A673 (cell line): ENCODE data around the gene TRPC4AP.

Experiments
- CTCF ChIP-seq: fragments of 300-800, 200-600 bp; sonication (generic); conservative IDR thresholded peaks from 2 replicates; pipeline ENCODE4 v1.5.1; 2017; ENCODE audit warnings: low read depth, mild to moderate bottlenecking, antibody characterized with exemption, low read length, moderate library complexity, mixed read lengths
- EZH2 ChIP-seq: fragments of 200-600 bp; sonication (generic); IDR thresholded peaks from 2 replicates; pipeline ENCODE4 v1.6.1; 2017; ENCODE audit warnings: borderline replicate concordance, low read depth, mild to moderate bottlenecking, mixed read lengths, antibody characterized with exemption, low read length; ENCODE audit not compliant: poor library complexity, severe bottlenecking

GRCh38 chr20:34989118-34989517 lies 103.5 kb downstream of the TRPC4AP start:
- TF ChIP-seq CTCF (no peak), EZH2 (no peak)
